HG02571 (cell line): ENCODE data around the gene PRDM16.

Source experiments
- ATAC-seq: cut with Tn5 transposase; IDR thresholded peaks from one replicate; pipeline ENCODE4 v1.9.1; 2021; ENCODE audit warnings: mild to moderate bottlenecking, moderate library complexity; ENCODE audit not compliant: unreplicated experiment

Gene PRDM16

DNA sequence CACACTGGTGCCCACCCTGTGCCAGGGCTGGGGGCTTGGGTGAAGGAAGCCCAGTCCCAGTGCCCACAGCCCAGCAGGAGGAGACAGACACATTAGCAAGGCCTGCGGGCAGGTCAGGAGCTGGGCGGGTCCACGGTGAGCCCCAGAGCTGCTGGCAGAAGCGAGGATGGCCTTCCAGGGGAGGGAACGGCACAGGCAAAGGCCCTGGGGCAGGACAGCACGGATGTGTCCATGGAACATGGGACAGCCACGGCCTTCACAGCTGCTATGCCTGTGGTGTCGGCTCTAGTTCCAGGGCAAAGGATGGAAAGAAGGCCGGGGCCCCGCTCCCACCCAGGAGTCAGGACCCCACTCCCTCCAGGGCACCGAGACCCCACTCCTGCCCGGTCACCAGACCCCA is 220.5 kb downstream of the PRDM16 start:
- no peak for ATAC-seq

- no peak for ATAC-seq
Observed at GRCh38 chr1:3290438-3290837, 221.4 kb downstream of the PRDM16 start.

DNA sequence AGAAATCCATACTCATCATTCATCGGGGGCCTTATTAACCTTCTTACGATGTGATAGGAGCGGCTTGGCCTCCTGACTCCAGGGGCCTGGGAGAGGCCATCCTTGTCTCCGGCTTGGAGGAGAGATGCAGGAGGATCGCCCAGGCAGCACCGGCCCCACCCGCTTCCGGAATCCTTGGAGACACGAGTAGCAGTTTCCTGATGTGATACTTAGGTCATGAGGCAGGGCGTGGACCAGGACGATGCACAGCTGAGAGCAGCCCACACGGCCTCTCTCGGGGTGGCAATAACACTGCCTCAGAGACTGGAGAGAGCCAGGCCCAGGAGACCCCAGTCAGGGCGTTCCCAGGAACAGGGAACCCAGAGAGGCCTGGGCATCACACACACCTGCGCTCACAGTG is 221.9 kb downstream of the PRDM16 start:
- ATAC-seq: no peak

- no peak for ATAC-seq
Observed at GRCh38 chr1:3292051-3292722, 223.2 kb downstream of the PRDM16 start.

GRCh38 chr1:3292868-3293562 is 224.0 kb downstream of the PRDM16 start:
- no peak for ATAC-seq

DNA sequence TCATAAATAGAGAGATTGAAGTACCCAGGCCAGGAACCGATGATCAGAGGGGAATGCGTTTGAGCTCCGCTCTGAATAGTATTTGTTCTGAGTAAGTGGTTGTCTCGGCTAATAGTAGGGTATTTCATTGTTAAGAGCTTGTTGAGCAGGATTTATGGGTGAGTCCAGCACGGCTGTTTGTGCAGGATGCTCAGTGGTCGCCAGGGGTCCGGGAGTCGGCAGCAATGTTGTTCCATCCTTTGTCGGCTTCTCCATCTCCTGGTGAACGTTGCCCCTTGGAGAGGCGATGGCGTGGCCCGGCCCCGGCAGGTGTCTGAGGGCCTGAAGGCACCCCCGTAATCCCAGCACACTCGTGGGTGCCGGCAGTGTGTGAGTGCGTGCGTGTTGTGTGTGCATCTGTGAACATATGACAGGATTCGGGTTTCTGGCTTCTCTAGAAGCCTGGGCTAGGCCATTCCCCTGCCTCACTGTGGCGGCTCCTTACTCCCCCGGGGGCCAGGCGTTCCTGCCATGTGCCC is 224.6 kb downstream of the PRDM16 start:
- ATAC-seq: no peak

DNA sequence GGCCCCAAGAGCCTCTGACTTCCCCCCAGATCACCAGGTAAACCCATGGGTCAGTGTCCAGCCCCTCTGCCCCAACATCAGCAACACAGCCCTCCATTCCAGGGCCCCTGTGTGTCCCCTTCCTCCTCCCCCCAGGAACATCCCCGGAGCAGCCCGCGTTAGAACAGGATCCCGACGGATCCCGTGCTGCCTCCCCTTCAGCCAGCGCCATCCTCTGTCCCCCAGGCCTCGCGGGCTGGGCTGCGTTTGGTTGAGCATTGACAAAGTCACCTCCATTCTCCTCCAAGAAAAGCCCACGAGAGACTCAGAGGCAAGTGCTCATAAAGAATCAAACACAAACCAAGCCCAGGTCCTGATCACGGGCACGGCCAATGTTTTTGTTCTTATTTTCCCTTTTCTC is 225.4 kb downstream of the PRDM16 start:
- ATAC-seq: no peak

DNA sequence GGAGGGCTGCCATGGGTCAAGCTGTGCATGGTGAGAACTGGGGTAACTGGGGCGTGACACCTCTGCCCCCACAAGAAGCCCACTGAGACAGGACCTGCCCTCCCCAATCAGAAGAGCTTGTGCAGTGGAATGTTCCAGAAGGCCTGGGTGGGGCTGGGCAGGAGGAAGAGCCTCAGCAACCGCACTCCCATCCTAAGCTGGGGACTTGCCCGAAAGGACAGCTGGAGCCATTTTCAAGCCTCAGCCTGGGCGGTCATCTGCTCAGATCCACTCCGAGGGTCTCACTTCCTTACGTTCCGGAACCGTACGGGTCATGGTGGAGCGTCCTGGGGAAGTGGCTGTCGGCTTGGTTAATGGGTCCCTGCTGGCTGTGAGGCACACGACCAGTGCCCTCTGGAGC is 226.8 kb downstream of the PRDM16 start:
- no peak for ATAC-seq

DNA sequence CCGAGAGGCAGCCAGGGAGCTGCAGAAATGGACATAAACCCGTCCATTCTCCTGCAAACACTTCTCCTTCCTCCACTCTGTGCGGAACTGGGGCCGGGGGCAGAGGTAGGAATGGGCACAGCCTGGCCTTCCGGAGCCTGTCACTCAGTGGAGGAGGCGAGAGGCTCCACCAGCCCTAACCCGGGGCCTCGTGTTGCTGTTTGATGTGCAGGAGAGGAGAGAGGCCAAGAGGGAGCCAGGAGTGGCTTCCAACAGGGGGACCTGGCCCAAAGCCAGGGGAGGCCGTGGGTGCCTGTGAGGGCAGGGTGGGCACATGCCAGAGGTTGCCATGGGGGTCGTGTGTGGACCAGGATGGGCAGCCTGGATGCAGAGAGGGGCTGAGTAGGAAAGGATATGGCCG is 227.3 kb downstream of the PRDM16 start:
- ATAC-seq: no peak

- ATAC-seq: no peak
Observed at GRCh38 chr1:3296826-3297225, 227.8 kb downstream of the PRDM16 start.

- no peak for ATAC-seq
Observed at GRCh38 chr1:3297756-3298155, 228.8 kb downstream of the PRDM16 start.

- no peak for ATAC-seq
Observed at GRCh38 chr1:3298197-3298596, 229.2 kb downstream of the PRDM16 start.

- no peak for ATAC-seq
Observed at GRCh38 chr1:3304246-3304645, 235.2 kb downstream of the PRDM16 start.

DNA sequence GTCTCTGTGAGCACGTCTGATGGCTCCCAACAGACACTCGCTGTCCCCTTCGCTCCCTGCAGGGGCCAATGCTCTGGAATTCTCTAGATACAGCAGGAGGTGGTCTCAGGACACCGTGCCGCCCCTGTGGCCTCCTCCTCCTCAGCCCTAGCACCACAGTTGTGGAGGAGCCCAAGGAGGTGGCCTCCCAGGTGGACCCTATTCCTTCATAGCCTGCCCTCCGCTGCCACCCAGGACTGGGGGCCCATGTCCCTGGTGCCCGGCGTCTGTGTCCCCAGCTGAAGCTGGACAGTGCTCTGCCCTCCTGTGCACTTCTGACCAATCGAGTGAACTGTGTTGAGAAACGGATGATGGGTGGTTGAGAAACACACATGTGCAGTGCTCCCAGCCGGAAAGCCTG is 235.7 kb downstream of the PRDM16 start:
- no peak for ATAC-seq

DNA sequence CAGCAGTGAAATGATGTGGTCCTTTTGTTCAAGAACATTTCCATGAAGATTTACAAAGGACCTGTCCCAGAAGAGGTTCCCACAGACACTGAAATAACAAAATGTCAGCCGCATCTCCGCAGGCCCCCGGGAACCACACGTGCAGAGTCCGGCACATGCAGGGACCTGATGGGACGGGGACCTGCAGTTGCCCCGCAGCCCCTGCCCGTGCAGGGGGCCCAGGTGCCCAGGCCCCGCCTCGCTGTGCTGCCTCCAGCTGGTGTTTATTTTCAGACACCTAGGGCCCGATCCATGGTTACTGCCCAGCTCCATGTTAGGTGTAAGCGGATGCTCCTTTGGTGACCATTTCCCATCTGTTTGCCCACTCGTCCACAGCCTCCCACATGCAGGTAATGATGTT is 236.2 kb downstream of the PRDM16 start:
- no peak for ATAC-seq

- no peak for ATAC-seq
Observed at GRCh38 chr1:3306583-3307291, 237.7 kb downstream of the PRDM16 start.

- ATAC-seq: no peak
Observed at GRCh38 chr1:3307359-3307758, 238.4 kb downstream of the PRDM16 start.

DNA sequence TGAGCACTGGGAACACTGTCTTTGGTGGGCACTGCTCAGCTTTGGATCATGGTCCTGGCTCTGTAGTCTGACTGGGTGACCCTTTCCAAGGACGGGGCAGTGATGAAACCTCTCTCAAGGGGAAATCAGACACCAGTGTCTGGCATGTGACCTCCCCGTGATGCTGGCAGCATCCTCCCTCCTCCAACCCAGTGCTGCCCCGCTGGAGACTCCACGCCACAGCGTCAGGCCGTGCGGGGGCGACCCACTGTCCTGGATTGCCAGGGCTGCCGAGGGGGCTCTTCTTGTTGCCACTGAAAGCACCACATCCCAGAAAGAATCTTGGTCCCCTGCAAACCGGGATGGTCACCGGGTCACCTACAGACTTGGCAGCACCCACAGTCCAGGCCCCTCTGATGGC is 239.1 kb downstream of the PRDM16 start:
- no peak for ATAC-seq

DNA sequence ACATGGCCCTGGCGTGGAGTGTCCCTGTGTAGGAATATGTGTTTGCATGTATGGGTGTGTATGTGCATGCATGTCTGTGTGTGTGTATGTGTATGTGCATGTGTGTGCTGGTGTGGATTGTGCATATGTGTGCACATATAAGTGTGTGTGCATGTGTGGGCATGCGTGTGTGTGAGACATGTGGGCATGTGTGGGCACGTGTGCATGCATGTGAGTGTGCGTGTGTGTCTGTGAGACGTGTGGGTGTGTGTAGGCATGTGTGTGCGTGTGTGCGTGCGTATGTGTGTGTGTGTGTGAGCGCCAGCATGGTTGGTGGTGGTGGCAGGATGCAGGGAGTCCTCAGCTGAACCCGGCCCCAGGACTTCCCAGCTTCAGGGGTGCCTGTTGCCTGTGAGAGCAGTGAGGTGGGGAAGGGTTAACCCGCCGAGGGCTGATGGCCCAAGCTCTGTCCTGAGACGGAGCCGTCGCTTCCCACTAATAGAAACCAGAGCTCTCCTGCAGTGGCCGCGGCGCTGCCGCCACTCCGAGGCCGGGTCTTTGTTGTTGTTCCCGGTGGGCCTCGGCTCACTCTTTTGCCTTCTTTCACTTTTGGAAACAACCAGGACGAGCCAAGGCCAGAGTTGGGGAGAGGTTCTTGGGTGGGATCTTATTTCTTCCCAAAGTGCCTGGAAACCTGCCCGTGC is 241.9 kb downstream of the PRDM16 start:
- ATAC-seq: no peak

- no peak for ATAC-seq
Observed at GRCh38 chr1:3311711-3312110, 242.7 kb downstream of the PRDM16 start.

- ATAC-seq: no peak
Observed at GRCh38 chr1:3312310-3312897, 243.4 kb downstream of the PRDM16 start.
